Anterior cingulate cortex (tissue), 58 donors: Measurements from ENCODE around the gene GMDS.

Experiments
- DNase-seq, 58 donors: peaks; one replicate each; lab custom pipeline; 2025; lab: John Stamatoyannopoulos, UW

The GMDS gene

DNA sequence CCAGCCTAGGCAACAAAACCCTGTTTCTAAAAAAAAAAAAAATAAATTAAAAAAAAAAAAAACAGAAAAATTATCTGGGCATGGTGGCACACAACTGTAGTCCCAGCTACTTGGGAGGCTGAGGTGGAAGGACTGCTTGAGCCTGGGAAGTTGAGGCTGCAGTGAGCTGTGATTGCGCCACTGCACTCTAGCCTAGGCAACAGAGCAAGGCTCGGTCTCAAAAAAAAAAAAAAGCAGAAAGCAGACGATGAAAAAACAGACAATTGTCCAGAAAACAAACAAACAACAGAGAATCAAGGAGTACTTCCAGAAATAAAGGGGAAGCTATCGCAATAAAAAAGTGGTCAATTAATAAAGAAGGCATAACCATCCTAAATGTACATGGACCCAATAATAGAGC, 229.4 kb downstream of the GMDS start:
- DNase-seq: no peak

- no peak for DNase-seq
Measured at GRCh38 chr6:2008383-2008976, 236.9 kb downstream of the GMDS start.

DNA sequence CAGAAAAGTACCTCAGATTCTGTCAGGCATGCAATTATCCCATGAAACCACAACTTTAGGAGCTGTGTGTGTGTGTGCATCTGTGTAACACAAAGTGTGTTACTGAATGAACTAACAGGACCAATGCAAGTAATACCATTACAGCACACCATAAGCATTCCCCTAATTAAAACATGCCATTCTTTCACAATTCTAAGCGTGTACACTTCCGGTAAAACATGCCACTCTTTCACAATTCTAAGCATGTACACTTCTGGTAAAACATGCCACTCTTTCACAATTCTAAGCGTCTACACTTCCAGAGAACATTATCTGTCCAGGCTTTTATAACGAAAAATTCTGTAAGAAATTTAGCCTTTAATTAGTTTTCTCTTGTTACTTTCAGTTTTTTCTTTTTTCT, 238.2 kb downstream of the GMDS start:
- no peak for DNase-seq

- DNase-seq: no peak
Measured at GRCh38 chr6:2004888-2005287, 240.5 kb downstream of the GMDS start.

GRCh38 chr6:2000962-2001361, 244.4 kb downstream of the GMDS start:
- no peak for DNase-seq

- no peak for DNase-seq
Measured at GRCh38 chr6:1997702-1998101, 247.7 kb downstream of the GMDS start.

GRCh38 chr6:1995636-1996035, 249.8 kb downstream of the GMDS start:
- DNase-seq: no peak

DNA sequence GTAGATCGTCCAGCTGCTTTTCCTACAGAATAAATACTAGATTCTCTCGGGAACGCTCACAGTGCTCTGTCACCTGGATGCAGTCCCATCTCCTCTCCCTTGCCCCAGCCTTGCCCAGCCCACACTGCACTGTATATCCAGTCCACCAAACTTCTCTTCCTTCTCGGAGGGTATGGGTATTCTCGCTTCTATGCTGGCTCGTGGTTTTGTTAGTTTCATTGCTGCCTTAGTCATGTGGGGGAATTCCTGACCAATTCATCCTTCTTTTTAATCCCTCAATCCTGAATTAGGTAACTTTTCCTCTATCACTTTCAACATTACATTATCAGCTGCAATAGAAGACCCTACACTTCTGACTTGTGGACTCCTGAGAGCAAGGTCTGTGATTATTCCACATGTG, 252.4 kb downstream of the GMDS start:
- DNase-seq: no peak

GRCh38 chr6:1991332-1991878, 254.0 kb downstream of the GMDS start:
- DNase-seq: no peak

DNA sequence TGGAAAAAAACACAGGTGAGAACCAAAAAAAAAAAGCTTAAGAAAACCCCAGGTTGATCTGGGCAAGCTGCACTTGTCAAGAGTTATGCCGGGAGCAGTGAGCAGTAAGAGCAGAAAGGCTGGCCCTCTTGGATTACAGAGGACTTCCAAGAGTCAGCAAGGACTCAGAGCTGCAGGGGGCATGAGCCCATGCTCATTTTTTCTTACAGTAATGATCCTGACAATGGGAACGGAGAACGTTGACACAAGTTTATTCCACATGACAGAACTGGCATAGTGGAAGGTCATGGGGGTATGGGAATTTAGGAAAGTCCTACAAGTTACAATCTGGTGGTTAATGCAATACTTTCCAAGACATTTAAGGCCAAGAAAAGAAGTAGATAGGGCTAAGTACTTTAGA, 256.6 kb downstream of the GMDS start:
- no peak for DNase-seq

DNA sequence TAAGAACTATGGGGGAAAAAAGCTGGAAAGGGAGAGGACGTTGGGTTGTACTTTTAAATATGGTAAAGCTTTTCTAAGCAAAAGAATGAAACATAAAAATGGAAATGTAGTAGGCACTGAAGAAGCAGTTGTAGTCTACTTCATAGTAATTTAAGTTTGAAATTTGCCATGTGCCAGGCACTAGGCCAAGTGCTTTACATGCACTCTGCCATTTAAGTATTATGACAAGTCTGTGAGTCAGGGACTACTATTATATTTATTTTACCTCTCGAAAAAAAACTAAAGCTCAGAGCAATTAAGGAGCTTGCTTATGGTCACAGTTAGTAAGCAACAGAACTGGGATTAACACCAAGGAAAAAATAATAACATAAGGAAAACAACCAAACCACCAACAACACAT, 257.8 kb downstream of the GMDS start:
- DNase-seq: no peak

GRCh38 chr6:1986454-1987243, 258.8 kb downstream of the GMDS start:
- DNase-seq: no peak

DNA sequence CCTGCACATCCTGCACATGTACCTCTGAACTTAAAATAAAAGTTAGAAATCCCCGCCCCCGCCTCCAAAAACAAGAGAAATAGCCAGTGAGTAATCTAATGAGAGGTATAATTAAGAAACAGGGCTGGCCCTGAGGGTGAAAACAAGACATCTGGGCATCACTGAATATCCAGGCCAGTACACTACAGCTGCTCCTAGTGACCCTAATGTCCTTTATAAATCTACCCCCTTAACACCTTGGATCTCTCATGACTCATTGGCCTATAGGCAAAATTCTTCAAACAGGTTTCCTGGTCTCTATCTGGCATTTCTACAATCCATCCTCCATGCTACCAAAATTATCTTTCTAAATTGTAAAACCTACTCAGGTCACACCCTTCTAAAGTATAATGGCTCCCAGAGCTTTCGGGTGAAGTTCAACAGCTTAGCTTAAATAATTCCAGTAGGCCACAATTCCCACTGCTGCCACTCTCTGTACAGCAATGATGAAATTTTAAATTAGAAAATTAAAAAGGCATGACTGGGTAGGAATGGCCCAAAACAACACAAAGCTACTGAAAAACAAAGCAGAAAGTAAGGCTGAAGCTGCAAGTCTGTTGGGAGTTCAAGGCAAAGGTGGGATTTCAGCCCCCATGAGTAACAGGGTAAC, 260.9 kb downstream of the GMDS start:
- no peak for DNase-seq

GRCh38 chr6:1983850-1984249, 261.6 kb downstream of the GMDS start:
- DNase-seq: no peak

DNA sequence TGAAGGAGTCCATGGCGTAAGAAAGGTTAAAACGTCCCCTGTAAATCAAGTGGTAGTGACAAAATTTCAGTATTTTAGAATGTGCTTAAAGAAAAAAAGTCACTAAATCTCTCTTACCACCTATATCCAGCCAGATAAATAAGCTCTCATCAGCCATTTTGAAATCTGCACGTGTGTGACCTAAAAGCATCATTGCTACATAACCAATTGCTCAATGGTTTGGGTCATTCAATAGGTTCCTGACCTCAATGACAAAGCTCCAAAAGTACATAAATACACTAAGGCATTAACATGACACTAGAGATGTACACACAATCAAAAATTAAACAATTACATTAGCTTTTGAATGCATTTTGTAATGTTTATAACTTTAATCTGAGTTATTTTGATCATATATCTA, 272.4 kb downstream of the GMDS start:
- DNase-seq: no peak

DNA sequence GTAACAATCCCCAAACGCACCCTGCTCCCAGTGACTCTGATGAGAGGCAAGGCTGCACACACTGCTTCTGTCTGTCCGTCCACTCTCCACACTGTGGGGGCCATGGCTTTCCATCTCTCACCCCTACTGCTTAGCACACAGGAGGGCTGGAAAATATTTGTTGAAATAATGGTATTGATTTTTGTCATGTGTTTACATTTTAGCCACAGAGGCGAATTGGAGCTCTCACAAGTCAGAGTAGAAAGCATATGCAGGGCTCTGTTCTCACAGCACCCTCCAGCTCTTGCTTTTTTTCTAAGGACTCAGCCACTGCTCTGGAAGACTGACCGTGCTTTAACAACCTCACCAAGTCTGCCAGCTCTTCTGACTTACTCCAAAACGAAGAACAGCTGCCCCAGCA, 273.8 kb downstream of the GMDS start:
- DNase-seq: no peak

DNA sequence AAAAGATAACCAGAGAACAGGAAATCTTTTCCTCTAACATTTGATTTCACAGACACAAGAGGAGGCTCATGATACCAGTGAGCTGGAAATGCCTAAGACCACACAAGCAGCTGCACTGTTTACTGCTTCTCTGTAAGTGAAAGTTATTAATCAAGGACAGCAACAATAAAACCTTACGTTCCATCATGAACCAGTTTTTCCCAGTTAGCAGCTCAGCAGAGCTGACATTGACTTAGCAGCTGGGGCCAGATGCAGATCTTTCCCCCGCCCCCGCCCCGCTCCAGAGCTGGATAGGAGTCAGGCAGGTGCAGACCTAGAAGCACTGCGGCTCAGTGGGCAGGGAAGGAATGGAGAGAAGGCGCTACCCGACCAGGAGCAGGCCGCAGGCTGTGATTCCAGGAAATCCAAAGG, 275.2 kb downstream of the GMDS start:
- DNase-seq: no peak

DNA sequence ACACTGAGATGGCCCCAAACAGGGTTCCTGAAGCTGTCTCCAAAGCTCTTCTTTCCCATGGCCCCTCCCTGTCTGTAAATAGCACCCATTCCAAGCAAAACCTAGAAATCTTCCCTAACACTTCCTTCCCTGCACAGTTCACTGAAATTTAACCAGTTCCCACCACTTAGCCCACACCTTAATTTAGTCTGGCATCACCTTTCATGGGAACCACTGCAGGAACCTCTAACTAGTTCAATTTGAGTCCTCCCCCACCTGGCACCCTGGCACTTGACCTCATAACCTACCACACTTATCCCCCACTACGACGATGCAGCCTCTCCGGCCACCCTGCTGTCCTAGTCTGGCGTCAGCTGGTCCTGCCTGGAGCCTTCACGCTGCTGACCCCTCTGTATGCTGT, 278.7 kb downstream of the GMDS start:
- DNase-seq: no peak

- no peak for DNase-seq
Measured at GRCh38 chr6:1965596-1966224, 279.7 kb downstream of the GMDS start.

- no peak for DNase-seq
Measured at GRCh38 chr6:1963596-1963995, 281.8 kb downstream of the GMDS start.

GRCh38 chr6:1962201-1962600, 283.2 kb downstream of the GMDS start:
- no peak for DNase-seq
